ENCODE results near the gene SH3BP1.

SH3BP1 gene

GRCh38 chr22:37664249-37665101 is 25.0 kb downstream of the SH3BP1 start:
- TF ChIP-seq CTCF (IDR thresholded peaks at IDR 0.05; ENCODE audit: borderline replicate concordance, insufficient read depth, low read depth, low read length), result no peak
- no peak overlapping the region for H3K4me3 ChIP-seq (ENCODE audit: low read depth, low read length)

- TF ChIP-seq CTCF (IDR thresholded peaks at IDR 0.05; ENCODE audit: borderline replicate concordance, insufficient read depth, low read depth, low read length), result no peak
Measured at GRCh38 chr22:37665487-37665886, 26.0 kb downstream of the SH3BP1 start.

GRCh38 chr22:37669586-37669985 is 30.1 kb downstream of the SH3BP1 start:
- H3K4me3 ChIP-seq (ENCODE audit: low read depth, low read length), result no peak overlapping the region
- TF ChIP-seq CTCF (IDR thresholded peaks at IDR 0.05; ENCODE audit: borderline replicate concordance, insufficient read depth, low read depth, low read length), result no peak

More at GRCh38 chr22:37665487-37665886, 26.0 kb downstream of the SH3BP1 start:
- no peak overlapping the region for H3K4me3 ChIP-seq (ENCODE audit: low read depth, low read length)

GRCh38 chr22:37672206-37672919 is 32.9 kb downstream of the SH3BP1 start:
- TF ChIP-seq CTCF (IDR thresholded peaks at IDR 0.05; ENCODE audit: borderline replicate concordance, insufficient read depth, low read depth, low read length), result 0 out of 2 replicates have a peak, but pooled peaks have one; percentile 13
- no peak overlapping the region for H3K4me3 ChIP-seq (ENCODE audit: low read depth, low read length)

DNA sequence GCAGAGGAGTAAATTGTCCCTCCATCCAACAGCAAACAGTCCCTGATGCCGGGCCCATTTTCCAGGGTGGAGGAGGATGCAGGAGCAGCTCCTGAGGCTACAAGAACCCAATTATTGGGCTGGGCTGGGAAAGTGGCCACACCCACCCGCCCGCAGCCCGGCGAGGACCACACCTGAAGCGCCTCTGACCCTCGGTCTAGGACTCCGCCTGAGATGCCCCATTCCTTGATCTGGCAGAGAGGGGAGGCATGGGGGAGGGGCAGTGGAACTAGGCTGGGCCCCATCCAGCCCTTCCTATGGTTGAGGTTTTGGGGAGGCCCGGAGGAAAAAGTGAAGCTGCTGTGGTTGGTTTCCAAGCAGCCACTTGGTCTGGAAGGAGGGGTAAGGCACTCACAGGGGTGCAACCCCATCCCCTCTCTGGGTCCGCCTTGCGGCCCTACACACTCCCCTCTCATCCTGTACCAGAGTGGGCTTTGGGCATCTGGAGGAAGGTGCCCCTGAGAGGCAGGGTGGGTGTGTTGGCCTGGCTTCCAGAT is 33.5 kb downstream of the SH3BP1 start:
- TF ChIP-seq CTCF (IDR thresholded peaks at IDR 0.05; ENCODE audit: borderline replicate concordance, insufficient read depth, low read depth, low read length), result no peak
- H3K4me3 ChIP-seq (ENCODE audit: low read depth, low read length), result no peak overlapping the region

- TF ChIP-seq CTCF (IDR thresholded peaks at IDR 0.05; ENCODE audit: borderline replicate concordance, insufficient read depth, low read depth, low read length), result no peak
- no peak overlapping the region for H3K4me3 ChIP-seq (ENCODE audit: low read depth, low read length)
Measured at GRCh38 chr22:37674248-37674647, 34.8 kb downstream of the SH3BP1 start.

Measured in GM12875 (cell line).